ENCODE results near the gene KCNB1.

- TF ChIP-seq CTCF (conservative IDR thresholded peaks at IDR 0.05 in 1 of 2, IDR thresholded peaks at IDR 0.05 in 1 of 2; ENCODE audit: low read depth in 1 of 2, low read length in 2 of 2) (no peak), EZH2 (IDR thresholded peaks at IDR 0.05; ENCODE audit: low read length, missing control alignments) (no peak)
These were observed 14.1 kb downstream of the KCNB1 start for GRCh38 chr20:49468412-49468811.

All from fibroblast of lung (primary cell).